Stimulated activated CD4-positive, alpha-beta T cell treated with anti-CD3 and anti-CD28 coated beads, Interleukin-1b, Interleukin-23, amount 100 ng/mL, for 4 hours (primary cell): Measurements from ENCODE around the gene SELENON.
"Not testable (repeated sequence)": the region's sequence is repeated elsewhere in the genome, so short reads cannot be mapped to it uniquely, and the experiment has no call there.

ENCODE experiments used
- DNase-seq, 2 donors: peaks; one replicate each; pipeline ENCODE4 v3.0.0-alpha.2; 2020; ENCODE audit warnings: low read depth in 2 of 2

Gene SELENON

GRCh38 chr1:25828491-25828890 lies 28.5 kb downstream of the SELENON start:
- DNase-seq = no peak

DNA sequence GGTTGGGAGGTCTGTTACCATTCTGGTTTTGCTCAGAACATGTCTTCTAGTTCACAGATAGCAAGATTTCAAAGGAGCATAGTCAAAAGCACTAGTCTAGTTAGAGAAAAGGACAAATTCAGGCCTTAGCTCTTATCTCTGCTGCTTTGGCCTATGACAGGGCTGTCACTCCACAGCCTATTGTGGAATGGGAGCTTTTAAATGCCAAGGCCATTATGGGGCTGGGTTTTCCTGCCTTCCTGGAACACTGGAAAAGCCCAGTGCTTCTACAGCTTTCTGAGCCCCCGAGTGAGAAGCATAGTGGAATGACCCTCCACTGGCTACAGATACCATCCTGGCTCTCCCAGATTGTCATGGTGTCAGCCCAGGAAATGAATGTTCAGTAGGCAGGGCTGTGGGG lies 29.1 kb downstream of the SELENON start:
- DNase-seq = no peak

GRCh38 chr1:25831569-25832196 lies 31.7 kb downstream of the SELENON start:
- no peak for DNase-seq

DNA sequence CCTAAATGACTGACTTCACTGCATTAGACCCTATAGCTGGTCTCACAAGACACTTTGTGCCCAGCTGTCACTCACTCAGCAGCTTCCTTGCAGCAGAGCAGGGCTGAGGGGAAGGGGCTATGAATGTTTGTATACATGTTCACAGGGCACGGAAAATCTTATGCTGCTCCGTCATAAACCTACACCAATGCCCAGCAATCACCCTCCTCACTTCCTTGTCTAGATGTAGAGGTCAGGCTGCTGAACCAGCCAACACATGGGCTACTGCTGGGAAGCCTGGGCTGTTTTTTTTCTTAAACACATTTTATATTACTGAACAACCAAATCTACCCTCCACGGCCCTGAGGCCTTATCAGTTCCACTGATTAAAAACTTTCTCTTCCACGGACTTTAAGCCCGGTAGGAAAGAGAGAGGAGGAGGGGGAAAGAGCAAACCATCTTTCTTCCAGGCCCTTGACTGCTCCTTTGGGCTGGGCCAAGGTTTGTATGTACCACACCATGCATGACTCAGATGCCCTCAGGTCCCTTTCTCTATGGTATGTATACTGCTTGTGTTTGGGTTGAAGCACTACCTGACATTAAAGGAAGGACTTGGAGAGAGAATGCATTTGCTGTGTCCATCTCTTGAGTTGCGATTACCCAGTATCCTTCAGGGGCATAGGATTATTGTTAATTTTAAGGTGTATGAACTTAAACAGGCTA lies 32.5 kb downstream of the SELENON start:
- no peak for DNase-seq

DNA sequence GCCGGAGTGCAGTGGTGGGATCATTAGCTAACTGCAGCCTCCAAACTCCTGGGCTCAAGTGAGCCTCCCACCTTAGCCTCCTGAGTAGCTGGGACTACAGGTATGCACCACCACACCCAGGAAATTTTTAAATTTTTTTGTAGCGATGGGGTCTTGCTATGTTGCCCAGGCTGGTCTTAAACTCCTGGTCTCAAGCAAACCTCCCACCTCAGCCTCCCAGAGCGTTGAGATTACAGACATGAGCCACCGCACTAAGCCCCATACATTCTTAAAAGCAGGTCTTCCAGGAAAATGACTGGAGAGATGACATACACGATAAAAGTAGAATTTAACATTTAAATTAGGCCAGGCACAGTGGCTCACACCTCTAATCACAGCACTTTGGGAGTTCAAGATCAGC lies 33.2 kb downstream of the SELENON start:
- DNase-seq = no peak

DNA sequence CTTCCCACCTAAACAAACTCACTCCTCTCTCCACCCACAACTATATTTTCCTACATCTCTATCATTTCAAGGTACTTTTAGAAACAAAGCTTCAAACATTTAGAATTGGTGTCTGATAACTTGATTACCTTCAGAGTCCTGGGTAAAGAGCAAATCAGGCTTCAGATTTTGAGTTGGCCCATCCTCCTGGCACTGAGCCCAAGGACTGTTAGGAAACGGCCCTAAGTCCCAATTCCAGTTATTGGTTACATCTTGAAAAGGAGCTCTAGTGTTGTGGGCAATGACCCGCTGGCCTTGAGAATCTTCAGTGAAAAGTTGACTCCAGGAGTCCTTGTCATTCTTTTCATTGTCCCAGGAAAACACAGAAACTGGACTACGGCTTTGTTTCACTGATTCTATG lies 34.9 kb downstream of the SELENON start:
- no peak for DNase-seq

DNA sequence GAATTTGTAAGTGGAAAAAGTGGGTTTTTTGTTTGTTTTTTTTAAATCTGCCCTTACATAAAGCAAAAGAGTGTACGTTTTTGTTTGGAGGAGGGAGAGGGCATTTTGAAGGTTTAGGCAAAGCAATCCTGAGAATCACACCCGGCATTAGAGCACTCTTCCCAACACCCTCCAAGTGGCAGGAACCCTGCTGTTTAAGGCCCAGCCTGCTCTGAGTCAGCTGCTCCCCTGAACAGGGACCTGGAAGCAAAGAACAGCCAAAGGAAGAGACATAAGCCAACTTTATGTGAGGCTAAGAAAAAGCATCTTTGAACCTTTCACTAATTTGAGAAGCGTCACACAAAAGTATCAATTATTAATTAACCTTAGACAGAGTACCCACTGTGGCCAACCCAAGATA lies 36.7 kb downstream of the SELENON start:
- DNase-seq = no peak

- DNase-seq = no peak
These were observed 37.4 kb downstream of the SELENON start for GRCh38 chr1:25837262-25837875.

GRCh38 chr1:25839808-25840207 lies 39.8 kb downstream of the SELENON start:
- DNase-seq = not testable (repeated sequence)

- no peak for DNase-seq
These were observed 43.5 kb downstream of the SELENON start for GRCh38 chr1:25843483-25843882.

GRCh38 chr1:25844536-25845337 lies 44.7 kb downstream of the SELENON start:
- no peak for DNase-seq

GRCh38 chr1:25845664-25846063 lies 45.7 kb downstream of the SELENON start:
- no peak for DNase-seq

GRCh38 chr1:25847929-25848328 lies 47.9 kb downstream of the SELENON start:
- DNase-seq = no peak

DNA sequence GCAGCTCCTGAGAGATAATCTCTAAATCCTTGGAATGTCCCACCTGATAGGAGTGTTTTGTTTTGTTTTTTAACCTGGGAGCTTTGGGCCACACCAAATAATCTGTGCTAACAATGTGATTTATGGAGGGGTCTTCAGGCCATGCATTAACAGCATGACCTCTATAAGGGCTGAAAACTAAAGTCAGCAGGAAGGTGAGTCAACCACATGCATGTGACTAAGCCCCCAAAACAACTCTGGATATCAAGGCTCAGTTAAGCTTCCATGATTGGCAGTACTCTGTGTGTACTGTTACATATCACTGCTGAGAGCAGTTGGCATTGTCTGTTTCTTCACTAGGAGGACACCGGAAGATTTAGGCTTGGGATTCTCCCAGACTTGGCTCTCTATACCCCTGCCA lies 48.5 kb downstream of the SELENON start:
- DNase-seq = no peak

GRCh38 chr1:25854554-25854953 lies 54.6 kb downstream of the SELENON start:
- no peak for DNase-seq

GRCh38 chr1:25856856-25857255 lies 56.9 kb downstream of the SELENON start:
- DNase-seq = no peak

GRCh38 chr1:25858494-25858893 lies 58.5 kb downstream of the SELENON start:
- DNase-seq = no peak

DNA sequence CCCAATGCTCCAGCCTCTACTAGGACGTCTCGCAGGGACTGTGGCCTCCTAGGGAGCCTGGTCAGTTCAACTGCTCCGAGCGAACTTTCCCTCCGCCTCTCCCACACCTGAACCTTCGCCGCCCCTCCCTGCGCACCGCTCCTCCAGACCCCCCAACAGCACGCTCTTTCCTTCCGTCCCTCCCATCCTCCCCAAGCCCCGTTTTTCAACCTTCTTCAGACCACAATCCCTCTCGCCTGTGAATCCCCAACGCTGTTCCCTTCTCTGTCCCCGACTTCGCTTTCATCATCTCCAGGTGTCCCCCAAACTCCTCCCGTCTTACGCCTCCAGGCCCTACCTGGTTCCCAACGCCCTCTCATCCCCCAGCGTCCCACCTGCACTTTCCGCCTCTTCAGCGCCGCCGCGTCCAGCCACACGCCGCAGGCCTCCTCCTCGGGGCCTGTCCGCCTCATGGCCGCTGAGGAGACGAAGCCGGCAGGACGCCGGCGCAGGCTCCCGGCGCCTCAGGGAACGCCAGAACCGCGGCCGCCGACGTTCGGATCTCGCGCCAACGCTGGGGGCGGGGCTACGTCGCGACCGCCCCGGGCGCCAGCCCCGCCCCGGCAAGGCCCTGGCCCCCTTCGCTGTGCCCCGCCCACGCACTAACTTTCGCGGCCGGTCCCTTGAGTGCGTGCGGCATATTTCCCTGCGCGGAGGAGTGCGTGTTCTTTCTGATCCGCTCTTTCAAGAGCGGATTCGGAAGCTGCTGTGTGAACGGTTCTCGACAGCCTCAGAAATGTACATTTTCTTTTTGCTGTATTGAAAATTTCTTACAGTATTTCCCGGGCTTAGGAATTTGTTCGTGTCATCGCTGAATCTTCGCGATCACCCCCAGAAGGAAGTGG lies 59.2 kb downstream of the SELENON start, which contains the start of gene AUNIP:
Gene AUNIP, minus strand, starts transcription at position 552 of the 884 bp plus-strand sequence. Its CDS starts 100 bp downstream, at position 452.
- peak; percentile 91 to 93 for DNase-seq

- DNase-seq = no peak
These were observed 61.6 kb downstream of the SELENON start for GRCh38 chr1:25861316-25862286.
